IPS-18a (cell line): Measurements from ENCODE around the gene SPHK2.

Source experiments
- H3K27ac ChIP-seq: one replicate; pipeline ENCODE4 v1.5.1; 2013; ENCODE audit warnings: low read length
- H3K27me3 ChIP-seq: one replicate; pipeline ENCODE4 v1.6.1; 2013; ENCODE audit warnings: mild to moderate bottlenecking, low read length; ENCODE audit not compliant: control insufficient read depth, insufficient read depth
- H3K36me3 ChIP-seq: one replicate; pipeline ENCODE4 v1.6.1; 2013; ENCODE audit warnings: low read depth, low read length; ENCODE audit not compliant: control insufficient read depth
- H3K4me1 ChIP-seq: one replicate; pipeline ENCODE4 v1.6.1; 2013; ENCODE audit warnings: low read depth, low read length; ENCODE audit not compliant: control insufficient read depth
- H3K4me3 ChIP-seq: one replicate; pipeline ENCODE4 v1.5.1; 2013; ENCODE audit warnings: low read length
- H3K9ac ChIP-seq: one replicate; pipeline ENCODE4 v1.6.1; 2013; ENCODE audit warnings: mild to moderate bottlenecking, low read length, moderate library complexity
- H3K9me3 ChIP-seq: one replicate; pipeline ENCODE4 v1.6.1; 2013; ENCODE audit warnings: low read depth, low read length; ENCODE audit not compliant: control insufficient read depth

Gene SPHK2

DNA sequence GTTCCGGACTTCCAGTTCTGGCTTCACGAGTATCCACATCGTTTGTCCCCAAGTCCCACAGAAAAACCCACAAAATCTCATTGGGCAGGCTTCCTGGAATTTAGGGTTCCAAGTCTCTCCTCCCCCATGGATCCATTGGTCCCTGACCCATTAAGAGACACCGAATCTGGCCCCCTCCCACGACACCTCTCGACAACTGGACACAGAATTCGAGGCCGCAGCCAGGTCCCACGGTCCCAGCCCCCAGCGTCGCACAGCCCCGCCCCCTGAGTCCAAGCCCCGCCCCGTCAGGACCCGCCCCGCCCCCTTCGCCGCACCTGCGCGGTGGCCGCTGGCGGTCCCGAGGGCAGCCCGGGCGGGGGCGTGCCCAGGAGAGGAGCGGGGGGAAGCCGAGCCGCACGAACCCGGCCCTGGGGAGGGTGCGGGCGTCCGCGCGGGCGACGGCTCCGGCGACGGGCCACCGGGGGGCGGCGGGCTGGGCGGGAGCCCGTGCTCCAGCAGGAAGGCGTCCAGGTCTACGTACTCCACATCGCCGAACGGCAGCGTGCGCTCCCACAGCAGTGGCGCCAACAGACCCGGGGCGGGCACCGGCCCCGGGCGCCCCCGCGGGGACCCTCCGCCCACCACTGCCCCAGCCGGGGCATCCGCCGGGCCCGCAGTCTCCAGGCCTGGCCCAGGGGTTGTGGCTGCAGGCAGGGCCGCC is 16.1 kb downstream of the SPHK2 start:
- peaks cover 10% of the 10 kb centered on the region for H3K27me3 ChIP-seq
- H3K9ac ChIP-seq, result peak overlapping the region; percentile 42
- H3K4me1 ChIP-seq, result peaks cover 45% of the 10 kb centered on the region
- H3K36me3 ChIP-seq, result no peaks in the 10 kb centered on the region
- no peaks in the 10 kb centered on the region for H3K9me3 ChIP-seq
- H3K4me3 ChIP-seq, result peak overlapping the region; percentile 60
- H3K27ac ChIP-seq, result no peak overlapping the region

- H3K4me3 ChIP-seq, result peak overlapping the region; percentile 60
- H3K27me3 ChIP-seq, result peaks cover 10% of the 10 kb centered on the region
- peak overlapping the region; percentile 42 for H3K9ac ChIP-seq
- H3K36me3 ChIP-seq, result no peaks in the 10 kb centered on the region
- H3K27ac ChIP-seq, result no peak overlapping the region
- no peaks in the 10 kb centered on the region for H3K9me3 ChIP-seq
- H3K4me1 ChIP-seq, result peaks cover 40% of the 10 kb centered on the region
These were observed 16.9 kb downstream of the SPHK2 start for GRCh38 chr19:48635966-48636858.

- Histone ChIP-seq H3K9ac (peak within 1 kb of the TSS; percentile 88), H3K4me1 (peaks cover 36% of the 10 kb centered on the region), H3K4me3 (peak within 1 kb of the TSS; percentile 79), H3K27me3 (peaks cover 10% of the 10 kb centered on the region), H3K36me3 (no peaks in the 10 kb centered on the region), H3K27ac (peak within 1 kb of the TSS; percentile 97), H3K9me3 (no peaks in the 10 kb centered on the region)
These were observed 17.6 kb downstream of the SPHK2 start, which contains the start of gene DBP for GRCh38 chr19:48636859-48637448. DBP (minus strand) TSS chr19:48637379; CDS start chr19:48636994, 385 bp downstream.

DNA sequence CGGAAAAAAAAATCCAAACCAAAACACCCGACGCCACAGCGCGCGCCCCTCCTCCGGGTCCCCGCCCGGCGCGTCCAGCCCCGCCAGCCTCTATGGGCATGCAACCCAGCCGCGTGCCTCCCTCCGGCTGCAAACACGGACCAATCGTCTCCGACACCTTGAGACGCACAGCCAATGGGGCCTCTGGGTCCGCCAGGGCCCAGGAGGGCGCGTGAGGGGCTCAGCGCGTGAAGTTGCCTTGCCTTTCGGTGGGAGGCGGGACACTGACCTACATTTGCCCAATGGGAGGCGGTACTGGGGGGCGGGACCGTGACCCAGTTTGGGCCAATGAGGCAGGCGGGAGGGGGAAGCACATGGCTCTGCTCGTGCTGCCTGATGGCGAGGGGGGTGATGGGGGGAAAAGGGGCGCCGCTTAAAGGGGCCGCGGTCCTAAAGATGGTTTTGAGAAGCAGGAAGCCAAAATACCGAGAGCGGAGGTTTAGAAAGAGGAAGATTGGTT is 18.2 kb downstream of the SPHK2 start:
- Histone ChIP-seq H3K27me3 (peaks cover 10% of the 10 kb centered on the region), H3K9me3 (no peaks in the 10 kb centered on the region), H3K9ac (peak overlapping the region; percentile 88), H3K4me1 (peaks cover 36% of the 10 kb centered on the region), H3K4me3 (peak overlapping the region; percentile 79), H3K36me3 (peaks cover under 1% of the 10 kb centered on the region), H3K27ac (peak overlapping the region; percentile 97)

- peaks cover 10% of the 10 kb centered on the region for H3K27me3 ChIP-seq
These were observed 18.9 kb downstream of the SPHK2 start for GRCh38 chr19:48637948-48638830.

GRCh38 chr19:48638831-48639381 is 19.6 kb downstream of the SPHK2 start:
- H3K9ac ChIP-seq, result no peak overlapping the region
- peaks cover 3% of the 10 kb centered on the region for H3K36me3 ChIP-seq
- no peaks in the 10 kb centered on the region for H3K9me3 ChIP-seq
- peak overlapping the region; percentile 60 for H3K27ac ChIP-seq
- H3K27me3 ChIP-seq, result peaks cover 10% of the 10 kb centered on the region
- peak overlapping the region; percentile 60 for H3K4me3 ChIP-seq
- H3K4me1 ChIP-seq, result peaks cover 34% of the 10 kb centered on the region

More at GRCh38 chr19:48637948-48638830, 18.9 kb downstream of the SPHK2 start:
- Histone ChIP-seq H3K9ac (peak overlapping the region; percentile 88), H3K4me1 (peaks cover 36% of the 10 kb centered on the region), H3K4me3 (peak overlapping the region; percentile 79), H3K36me3 (peaks cover 3% of the 10 kb centered on the region), H3K27ac (peak overlapping the region; percentile 97), H3K9me3 (no peaks in the 10 kb centered on the region)

GRCh38 chr19:48639483-48640375 is 20.4 kb downstream of the SPHK2 start:
- H3K9ac ChIP-seq, result no peak overlapping the region
- H3K4me1 ChIP-seq, result peaks cover 33% of the 10 kb centered on the region
- peaks cover 10% of the 10 kb centered on the region for H3K27me3 ChIP-seq
- H3K36me3 ChIP-seq, result peaks cover 3% of the 10 kb centered on the region
- H3K27ac ChIP-seq, result no peak overlapping the region
- H3K9me3 ChIP-seq, result no peaks in the 10 kb centered on the region
- no peak overlapping the region for H3K4me3 ChIP-seq

GRCh38 chr19:48641850-48642249 is 22.5 kb downstream of the SPHK2 start:
- Histone ChIP-seq H3K9me3 (no peaks in the 10 kb centered on the region), H3K27me3 (no peaks in the 10 kb centered on the region), H3K9ac (no peak overlapping the region), H3K36me3 (peaks cover 3% of the 10 kb centered on the region), H3K27ac (no peak overlapping the region), H3K4me3 (no peak overlapping the region), H3K4me1 (peaks cover 20% of the 10 kb centered on the region)

GRCh38 chr19:48642862-48643261 is 23.6 kb downstream of the SPHK2 start:
- no peak overlapping the region for H3K4me3 ChIP-seq
- H3K36me3 ChIP-seq, result peaks cover 3% of the 10 kb centered on the region
- no peak overlapping the region for H3K9ac ChIP-seq
- H3K27ac ChIP-seq, result no peak overlapping the region
- H3K4me1 ChIP-seq, result peaks cover 20% of the 10 kb centered on the region
- H3K9me3 ChIP-seq, result no peaks in the 10 kb centered on the region
- no peaks in the 10 kb centered on the region for H3K27me3 ChIP-seq

DNA sequence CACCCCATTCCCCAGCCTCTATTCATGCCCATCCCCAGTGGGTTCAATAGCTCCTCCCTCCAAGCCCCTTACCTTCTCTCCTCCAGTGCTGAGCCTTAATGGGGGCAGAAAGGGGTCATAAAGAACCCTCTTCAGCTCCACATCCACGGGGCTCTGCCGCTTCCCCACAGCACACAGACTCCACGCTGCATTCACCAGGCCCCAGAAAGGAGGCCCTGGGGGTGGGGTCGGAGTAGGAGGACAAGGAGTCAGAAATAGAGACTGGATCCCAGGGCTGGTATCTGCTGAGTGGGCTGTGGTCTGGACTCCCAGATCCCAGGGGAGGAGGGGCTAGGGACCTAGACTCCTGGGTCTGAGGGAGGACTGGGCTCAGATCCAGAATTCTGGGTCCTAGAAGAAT is 25.0 kb downstream of the SPHK2 start:
- Histone ChIP-seq H3K27ac (peak overlapping the region; percentile 67), H3K27me3 (no peaks in the 10 kb centered on the region), H3K4me1 (peaks cover 9% of the 10 kb centered on the region), H3K4me3 (peak overlapping the region; percentile 76), H3K9ac (peak overlapping the region; percentile 65), H3K36me3 (peaks cover 3% of the 10 kb centered on the region), H3K9me3 (no peaks in the 10 kb centered on the region)
